Cerebellar nuclear complex (tissue), 1 donor: ENCODE measurements around the gene LAMA3.

Source experiments
- DNase-seq, 2 experiments: peaks; one replicate each; lab custom pipeline; 2025; lab: John Stamatoyannopoulos, UW

LAMA3 gene

DNA sequence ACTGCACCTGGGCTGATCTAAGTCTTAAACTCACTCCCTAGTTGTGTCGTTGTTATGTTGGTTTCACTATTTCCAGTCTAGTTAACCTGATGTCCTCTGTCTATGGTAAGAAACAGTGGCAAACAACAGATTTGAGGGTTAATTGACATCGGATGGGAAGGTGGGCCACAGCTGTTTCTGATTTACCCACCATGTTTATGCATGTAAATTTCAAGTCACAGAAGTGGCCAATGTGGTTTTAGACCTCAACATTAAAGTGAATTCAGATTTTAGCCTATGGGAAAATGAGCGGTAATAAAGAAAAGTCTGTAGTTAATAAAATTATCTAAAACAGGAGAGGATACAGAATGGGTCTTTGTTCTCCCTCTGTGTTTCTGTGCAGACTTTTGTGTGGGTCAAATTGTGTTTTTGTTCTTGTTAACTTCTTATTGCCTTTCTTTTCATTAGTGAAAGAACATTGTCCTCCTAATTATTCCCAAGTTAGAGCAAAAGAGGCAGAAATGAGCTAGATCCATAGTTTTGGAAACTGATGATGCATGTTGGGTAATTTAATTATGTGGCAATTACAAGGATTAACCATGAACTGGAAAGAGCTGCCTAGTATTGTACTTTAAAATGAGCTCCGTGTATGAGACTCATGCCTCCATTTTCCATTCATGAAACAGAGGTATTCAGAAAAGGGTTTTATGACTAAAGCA is 83.2 kb downstream of the LAMA3 start:
- DNase-seq, result no peak

DNA sequence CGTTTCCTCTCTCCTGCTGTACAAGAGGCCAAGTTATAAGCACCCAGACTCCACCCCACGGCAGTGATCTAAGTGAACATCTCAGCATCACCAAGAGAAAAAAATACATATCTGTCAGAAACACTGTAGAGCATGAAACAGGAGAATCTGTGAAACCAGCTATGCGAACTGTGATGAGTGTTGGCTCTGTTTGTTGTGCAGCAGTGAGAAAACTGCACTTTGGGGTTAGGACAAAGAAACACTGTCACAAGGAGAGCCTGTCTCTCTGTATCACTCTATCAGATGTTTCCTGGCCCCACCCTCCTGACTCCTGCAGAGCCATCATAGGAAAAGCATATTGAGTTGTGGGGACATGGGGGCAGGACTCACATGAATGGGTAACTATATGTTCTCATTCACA is 87.1 kb downstream of the LAMA3 start:
- DNase-seq, result no peak

DNA sequence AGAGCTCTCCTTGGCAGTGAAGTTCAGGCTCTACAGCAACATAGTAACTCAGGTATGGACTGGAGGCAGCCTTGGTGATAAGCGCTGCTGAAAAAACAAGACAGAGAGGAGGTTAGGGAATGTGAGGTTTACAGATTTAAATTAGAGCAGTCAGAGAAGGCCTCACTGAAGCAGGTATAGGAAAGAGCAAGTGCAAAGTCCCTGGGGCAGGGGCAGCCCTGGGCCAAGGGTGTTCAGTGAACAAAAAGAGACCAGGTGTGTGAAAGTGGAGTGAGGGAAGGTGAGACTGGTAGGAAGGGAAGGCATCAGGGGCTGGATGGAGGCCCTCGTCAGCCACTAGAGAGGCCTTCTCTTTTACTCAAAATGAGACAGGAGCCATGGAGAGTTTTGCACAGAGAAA is 89.6 kb downstream of the LAMA3 start:
- DNase-seq, result no peak

DNA sequence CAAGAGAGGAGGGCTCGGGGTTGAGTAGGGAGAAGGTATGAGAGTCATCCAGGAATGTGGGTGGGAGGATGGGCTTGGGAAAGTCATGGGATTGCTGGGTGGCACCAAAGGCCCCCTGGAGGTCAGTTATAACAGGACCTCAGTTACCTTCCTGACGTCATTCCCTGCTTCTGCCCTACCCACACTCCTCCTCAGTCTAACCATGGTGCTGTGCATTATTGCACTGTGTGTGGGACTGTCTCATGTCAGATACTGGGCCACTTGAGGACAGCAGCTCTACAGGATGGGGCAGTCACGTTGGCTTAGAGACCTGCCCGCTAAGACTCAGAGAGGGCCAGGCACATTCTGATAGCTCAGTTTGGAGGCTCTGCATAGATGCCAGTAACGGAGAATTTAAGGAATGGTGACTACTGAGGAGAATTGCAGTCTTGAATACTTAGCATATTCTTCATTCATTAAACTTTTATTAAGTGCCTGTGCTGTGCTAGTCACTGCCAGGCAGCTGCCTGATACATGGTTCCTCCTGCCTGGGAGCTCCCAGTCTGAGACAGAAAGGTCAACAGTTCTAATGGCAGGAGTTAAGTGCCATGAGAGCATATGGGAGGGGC is 90.5 kb downstream of the LAMA3 start:
- DNase-seq, result no peak

DNA sequence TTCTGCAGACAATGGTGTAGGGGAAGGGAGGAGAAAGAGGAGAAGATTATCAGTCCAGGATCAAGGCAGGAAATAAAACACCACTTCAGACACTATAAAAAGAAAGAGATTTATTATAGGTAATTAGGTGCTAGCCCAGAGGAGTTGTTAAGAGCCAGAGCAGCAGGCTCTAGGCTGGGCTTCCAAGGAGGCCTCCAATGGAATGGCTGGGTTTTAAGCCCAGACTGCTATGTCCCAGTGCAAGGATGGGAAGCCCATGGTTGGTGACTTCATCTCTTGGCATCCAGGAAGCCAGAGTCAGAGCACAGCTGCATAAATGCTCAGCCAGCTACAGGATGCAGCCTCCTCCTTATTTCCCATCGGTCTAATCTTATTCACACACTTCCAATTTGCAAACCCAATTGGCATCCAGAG is 95.6 kb downstream of the LAMA3 start:
- no peak for DNase-seq

DNA sequence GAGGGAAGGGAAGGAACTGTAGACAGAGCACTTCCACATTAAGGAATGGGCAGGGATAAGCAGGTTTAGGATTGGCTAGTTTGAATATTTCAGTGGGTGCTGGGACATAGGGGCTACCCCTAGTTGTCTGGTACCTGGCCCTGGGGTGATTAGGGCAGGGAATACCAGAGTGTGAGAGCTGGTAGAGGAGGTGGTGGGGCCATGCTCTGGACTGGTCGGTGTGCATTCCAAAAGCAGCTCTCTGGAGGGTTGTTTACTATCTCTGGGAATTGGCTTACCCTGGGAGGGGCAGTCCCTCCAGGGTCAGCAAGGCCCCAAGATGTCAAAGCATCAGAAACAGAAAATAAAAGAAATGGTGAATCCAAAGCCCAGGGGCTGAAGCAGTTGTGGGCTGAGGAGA is 103.8 kb downstream of the LAMA3 start:
- DNase-seq, result no peak

DNA sequence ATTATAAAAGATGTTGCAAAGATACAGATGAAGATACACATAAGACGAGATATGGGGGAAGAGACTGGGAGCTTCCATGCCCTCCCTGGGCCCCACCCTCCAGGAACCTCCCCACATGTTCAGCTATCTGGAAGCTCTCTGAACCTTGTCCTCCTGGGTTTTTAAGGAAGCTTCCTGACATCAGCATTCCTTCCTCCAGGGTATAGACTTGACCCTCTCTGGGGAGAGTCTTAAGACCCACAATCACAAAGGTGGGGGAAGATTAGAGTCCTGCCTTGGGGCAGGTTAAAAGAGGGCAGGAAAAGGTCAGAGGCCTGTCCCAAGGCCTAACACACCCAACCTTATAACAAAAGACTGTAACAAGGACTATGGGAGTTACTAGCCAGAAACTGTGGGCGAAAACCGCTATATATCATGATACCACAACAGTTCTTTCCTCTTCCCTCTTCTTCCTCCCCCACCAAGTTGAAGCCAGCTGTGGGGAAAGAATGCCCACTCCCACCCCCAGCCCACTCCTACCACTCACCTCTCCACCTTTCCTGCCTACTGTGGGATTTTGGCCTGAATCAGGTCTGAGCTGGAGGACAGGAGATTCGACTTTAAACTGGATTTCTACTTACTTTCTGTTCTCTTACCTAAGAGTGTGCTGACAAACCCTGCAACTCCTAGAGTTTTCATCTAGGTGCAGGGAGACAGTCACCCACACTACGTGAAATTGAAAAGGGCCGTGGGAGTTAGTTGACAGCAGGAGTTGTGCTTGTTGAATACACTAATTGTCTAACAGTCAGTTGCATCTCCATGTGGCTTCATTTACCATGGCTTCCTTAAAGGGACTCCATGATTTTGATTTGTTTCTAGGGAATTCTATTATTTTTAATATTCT is 105.0 kb downstream of the LAMA3 start:
- DNase-seq, result no peak

DNA sequence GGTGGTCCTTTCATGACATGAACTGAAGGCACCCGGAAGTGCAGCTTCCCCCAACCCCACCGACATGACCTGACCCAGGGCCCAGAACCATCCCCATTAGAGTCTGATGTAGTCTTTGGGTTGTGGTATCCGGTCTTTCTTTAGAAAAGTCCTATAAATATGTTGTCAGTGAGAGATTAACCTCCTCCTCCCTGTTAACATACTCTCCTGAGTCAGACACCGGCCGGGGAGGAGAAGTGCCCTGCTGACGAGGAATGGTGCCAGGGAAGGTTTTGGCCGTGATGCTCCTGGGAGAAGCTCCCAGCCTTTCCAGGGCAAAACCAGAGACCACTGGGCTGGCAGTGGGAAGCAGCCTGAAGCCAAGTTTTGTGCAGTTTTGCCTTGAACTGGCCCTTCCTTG is 109.0 kb downstream of the LAMA3 start:
- no peak for DNase-seq

DNA sequence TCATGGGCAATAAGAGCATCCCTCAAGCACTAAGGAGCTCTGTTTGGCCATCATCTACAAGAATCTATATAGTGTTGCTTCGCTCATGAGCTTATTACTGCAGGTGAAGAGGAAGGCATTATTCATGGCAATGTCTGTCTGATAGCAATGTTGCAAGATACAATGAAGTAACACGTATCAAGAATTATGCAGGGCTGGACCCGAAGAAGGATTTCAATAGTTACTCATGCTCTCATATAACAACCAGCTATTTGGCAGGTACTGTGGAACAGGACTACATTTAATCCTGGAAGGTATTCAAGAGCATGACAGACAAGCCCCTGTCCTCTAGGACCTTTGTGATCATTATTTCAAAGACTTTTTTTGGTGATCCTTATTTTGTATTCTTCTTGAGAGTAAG is 109.6 kb downstream of the LAMA3 start:
- no peak for DNase-seq

DNA sequence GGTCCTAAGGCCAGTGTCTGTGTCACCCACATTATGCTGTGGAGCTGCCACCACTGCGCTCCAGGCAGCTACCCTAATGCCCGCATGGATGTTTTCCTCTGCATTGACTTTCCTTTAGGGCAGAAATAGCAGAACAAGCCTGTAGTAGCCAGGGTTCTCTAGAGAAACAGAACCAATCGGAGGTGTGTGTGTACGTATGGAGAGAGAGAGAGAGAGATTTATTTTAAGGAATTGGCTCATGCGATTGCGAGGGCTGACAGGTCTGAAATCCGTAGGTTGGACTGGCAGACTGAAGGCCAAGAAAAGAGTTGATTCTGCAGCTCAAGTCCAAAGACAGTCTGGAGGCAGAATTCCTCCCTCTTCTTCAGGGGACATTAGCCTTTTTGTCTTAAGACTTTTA is 110.3 kb downstream of the LAMA3 start:
- no peak for DNase-seq

DNA sequence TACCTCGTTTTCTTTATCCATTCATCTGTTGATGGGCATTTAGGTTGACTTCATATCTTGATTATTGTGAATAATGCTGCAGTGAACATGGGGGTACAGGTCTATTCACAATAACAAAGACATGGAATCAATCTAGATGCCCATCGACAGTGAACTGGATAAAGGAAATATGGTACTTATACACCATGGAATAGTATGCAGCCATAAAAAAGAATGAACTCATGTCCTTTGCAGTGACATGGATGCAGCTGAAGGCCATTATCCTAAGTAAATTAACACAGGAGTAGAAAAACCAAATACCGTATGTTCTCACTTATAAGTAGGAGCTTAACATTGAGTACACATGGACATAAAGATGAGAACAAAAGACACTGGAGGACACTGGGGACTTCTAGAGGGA is 111.6 kb downstream of the LAMA3 start:
- DNase-seq, result no peak

DNA sequence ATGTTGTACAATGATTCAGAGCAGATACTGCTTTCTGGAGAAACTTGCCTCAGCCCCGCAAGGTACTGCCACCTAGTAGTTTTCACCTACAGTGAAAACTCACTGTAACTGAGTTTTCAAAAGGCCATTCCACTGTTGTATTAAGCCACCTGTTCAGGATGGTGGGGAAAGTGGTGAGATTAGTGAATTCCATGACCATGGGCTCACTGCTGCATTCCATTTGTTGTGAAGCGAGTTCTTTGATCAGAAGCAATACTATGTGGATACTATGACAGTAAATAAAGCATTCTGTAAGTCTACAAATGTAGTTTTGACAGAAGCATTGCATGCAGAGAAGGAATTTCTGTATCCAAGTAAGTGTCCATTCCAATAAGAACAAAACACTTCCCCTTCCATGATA is 113.6 kb downstream of the LAMA3 start:
- no peak for DNase-seq

DNA sequence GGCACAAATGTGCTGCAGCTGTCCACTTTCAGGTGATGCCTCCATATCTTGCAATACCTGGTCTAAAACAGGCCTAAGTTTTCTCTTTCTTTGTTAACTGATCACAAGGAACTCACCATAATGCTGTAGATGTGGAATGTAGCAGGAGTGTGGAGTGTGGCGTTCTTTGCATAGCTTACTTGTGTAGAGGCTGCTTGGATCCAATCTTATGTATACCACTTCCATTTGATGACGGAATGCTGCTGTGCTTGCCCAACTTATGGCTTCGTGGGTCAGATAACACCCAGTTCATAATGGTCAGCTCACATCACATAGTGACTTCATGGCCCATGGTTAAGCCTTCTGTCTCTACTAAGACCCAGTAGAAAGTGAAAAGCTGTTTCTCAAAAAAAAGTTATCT is 114.5 kb downstream of the LAMA3 start:
- no peak for DNase-seq

DNA sequence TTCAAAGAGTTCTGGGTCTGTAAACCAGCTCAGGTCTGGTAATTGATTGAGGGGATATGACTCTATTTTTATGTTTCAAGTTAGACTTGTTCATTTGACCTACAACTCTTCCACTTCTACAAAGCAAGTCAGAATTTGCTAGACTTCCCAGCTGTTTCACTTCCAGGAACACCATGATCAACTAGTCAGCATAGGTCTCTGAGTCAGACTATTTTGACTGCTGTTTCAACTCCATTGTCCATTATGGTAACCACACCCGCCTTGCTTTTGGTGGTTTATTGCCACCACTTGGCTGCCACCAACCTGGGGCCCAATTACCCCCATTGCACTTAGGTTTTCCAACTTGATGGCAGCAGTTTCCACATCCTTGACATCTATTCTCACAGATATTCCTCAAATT is 116.6 kb downstream of the LAMA3 start:
- no peak for DNase-seq

DNA sequence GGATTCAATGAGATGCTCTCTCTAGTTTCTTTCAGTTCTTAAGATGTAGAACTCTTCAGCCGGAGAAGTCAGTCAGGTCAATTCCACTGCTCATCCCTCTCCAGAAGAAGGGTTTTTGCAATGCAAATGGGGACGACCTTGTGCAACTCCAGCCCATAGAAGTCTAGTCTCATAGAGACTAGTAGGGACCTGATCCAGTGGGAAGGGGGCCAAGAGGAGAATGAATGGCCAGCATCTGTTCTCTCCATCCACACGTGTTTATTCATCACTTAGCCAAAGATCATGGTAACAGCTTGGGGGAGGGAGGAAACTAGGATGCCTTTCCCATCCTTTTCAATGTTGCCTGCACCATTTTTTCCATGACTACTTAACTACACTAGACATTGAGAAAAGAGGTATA is 120.2 kb downstream of the LAMA3 start:
- no peak for DNase-seq

DNA sequence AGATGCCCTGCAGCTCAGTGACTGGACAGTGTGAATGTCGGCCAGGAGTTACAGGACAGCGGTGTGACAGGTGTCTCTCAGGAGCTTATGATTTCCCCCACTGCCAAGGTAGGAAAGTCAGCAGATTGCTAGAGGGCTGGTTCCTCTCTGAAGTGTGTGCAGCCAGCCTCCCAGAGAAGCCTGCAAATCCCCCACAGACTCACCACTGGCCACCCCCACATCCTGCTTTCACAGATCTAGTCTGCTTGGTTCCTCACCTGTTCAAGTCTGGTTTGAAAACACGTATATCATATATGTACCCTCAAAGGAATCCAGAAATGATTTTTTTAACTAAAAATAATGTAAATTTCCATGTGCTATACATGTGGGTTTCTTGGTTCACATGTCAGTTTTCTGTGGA is 121.1 kb downstream of the LAMA3 start:
- no peak for DNase-seq

DNA sequence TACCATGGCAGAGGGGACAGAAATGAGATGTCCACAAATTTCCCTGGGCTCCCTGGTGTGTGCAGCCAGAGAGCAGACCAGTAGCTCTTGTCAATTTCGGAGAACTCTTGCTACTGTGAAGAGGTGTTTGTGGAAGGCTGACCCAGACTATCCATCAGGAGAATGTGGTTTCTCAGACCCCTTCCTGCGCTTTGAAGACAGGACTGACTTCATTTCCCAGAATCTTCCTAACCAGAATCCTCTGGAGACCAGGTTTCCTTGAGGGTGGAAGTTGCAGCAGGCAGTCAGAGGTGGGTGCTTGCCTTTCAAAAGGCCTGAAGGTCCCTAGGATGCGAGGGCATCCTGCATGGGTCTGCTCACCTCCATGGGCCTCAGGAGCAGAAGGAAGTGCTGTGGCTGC is 121.9 kb downstream of the LAMA3 start:
- DNase-seq, result no peak

DNA sequence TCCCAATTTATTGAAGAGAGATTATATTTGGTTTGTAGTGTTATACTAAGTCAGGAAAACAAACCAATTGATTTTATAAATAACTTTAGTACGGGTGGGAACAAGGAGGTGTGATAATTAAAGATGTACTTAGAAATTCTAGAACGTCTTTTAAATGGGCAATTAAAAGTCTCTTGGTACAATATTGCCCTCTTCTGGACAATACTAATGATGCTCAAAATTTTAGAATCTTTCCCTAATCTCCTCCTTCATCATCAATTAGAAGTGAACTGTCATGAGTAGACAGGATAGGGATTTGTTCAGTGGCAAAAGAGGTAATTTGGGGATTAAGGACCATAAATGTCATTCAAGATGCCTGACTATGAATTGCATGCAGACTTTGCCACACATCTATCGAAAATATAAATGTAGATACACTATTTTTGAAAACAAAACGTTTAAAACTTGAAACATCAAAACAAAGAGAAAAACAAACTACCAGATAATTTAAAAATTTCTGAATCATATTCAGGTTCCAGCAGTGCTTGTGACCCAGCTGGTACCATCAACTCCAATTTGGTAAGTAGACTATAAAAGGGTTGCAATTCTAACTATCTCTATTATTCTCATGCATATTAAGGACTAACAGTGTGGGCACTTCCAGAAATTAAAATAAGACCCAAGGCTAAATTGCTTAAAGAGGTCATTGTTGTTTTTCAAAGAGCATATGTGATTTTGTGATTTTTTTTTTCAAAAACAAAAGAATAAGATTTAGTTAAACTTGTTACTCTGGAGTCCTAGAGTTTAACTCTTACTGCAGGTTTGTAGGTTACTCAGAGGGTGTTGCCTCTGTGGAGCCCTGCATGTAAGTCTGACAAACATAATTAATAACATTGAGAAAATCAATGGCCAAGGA is 123.5 kb downstream of the LAMA3 start:
- no peak for DNase-seq

DNA sequence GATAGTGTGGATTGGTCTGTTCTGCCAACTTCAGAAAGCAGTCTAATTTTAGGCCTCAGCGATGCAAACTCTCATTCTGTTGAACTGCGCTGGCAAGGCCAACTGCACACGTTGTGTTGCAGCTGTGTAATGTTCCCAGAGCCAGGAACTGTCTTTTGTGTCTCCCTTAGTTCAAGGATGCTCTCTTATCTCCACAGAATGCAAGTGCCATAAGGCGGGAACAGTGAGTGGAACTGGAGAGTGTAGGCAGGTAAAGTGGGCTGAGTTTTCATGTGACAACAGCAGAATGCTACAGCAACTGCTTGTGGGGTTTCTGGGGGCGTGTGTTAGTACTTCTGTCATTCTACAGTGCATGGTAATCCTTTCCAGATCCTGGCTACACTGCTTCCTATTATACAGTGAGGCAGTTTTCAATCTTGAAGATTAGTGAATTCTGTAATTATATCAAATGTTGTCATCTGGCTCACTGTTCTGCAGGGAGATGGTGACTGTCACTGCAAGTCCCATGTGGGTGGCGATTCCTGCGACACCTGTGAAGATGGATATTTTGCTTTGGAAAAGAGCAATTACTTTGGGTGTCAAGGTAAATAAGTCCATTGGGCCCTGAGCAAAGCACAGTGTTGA is 125.8 kb downstream of the LAMA3 start:
- DNase-seq, result no peak

DNA sequence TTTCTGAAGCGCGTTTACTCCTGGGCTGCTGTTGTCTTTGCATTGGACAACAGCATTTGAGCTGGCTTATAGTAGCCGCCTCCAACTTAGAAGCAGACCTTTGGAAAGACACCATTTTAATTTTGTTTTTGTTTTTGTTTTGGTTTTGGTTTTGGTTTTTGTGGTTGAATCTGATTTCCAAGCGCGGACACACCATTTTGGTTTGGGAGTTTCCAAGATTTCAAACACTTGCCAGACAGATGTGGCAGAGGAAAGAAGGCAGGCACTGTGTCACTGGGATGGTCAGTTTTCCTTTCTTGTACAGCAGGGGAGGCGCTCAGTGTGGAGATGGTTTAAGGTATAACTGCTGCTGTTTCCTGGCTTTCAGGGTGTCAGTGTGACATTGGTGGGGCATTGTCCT is 126.8 kb downstream of the LAMA3 start:
- no peak for DNase-seq

DNA sequence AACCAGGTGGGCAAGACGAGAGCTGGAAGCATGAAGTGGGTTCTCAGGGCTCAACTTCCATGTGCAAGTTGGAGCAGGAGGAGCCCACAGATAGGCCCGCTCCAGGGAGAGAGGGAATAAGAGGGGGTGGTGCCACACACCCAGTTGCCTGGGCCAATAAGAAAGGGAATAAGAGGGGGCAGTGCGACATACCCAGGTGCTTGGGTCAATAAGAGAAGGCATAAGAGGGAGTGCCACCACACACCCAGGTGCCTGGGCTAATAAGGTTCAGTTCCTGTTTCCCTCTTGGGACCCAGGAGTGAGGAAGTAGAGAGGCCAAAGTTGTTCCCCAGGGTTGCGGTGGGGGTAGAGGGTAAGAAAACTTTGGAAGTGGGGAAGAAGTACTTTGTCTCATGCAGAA is 127.5 kb downstream of the LAMA3 start:
- DNase-seq, result no peak

DNA sequence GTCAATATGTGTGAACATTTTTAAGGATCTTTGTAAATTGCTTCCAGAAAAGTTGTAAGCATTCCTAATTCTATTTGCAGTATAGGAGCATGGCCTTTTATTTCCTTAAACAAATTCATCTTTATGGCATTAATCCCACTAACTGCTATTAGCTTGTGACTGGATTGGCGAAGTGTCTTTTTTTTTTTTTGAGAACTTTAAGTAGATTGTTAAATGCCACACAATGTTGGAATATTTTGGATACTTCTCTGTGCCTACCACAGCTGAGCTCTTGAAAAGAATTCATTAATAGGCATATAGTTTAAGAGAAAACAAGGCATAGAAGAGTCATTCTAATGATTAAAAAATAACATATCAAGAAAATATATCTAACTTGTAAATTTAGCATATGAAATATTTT is 129.7 kb downstream of the LAMA3 start:
- DNase-seq, result no peak
